HEK293T (cell line): ENCODE results near the gene CHMP2B.

Experiments used
- ELF4 ChIP-seq: fragments of 450-650 bp; IDR thresholded peaks from 2 replicates; pipeline ENCODE4 v1.6.1; 2017; ENCODE audit warnings: antibody characterized with exemption
- FOXA1 ChIP-seq: fragments of 450-650 bp; IDR thresholded peaks from 2 replicates; pipeline ENCODE4 v1.6.1; 2016; ENCODE audit warnings: mild to moderate bottlenecking
- FOXM1 ChIP-seq: fragments of 450-650 bp; IDR thresholded peaks from 2 replicates; pipeline ENCODE4 v1.6.1; 2017; ENCODE audit warnings: mild to moderate bottlenecking, borderline replicate concordance
- L3MBTL2 ChIP-seq: fragments of 450-650 bp; conservative IDR thresholded peaks from 2 replicates; pipeline ENCODE4 v1.6.1; 2016; ENCODE audit warnings: mild to moderate bottlenecking
- NFRKB ChIP-seq: fragments of 450-650 bp; IDR thresholded peaks from 2 replicates; pipeline ENCODE4 v1.6.1; 2016; ENCODE audit warnings: mild to moderate bottlenecking, moderate library complexity
- SP1 ChIP-seq: fragments of 450-650 bp; IDR thresholded peaks from 2 replicates; pipeline ENCODE4 v1.6.1; 2017
- TARDBP ChIP-seq: fragments of 450-650 bp; IDR thresholded peaks from 2 replicates; pipeline ENCODE4 v1.6.1; 2016

- TF ChIP-seq FOXM1 (no peak), ELF4 (no peak), NFRKB (no peak), FOXA1 (no peak), SP1 (no peak), TARDBP (no peak), L3MBTL2 (no peak)
Measured at GRCh38 chr3:87198774-87199173, 28.3 kb upstream of the CHMP2B start.
